ENCODE measurements around the gene PPP1R2C. TPM values are rescaled to one million over a fixed set of nuclear protein-coding genes. Genes with fewer than 3 reads are reported as not detected.

Gene PPP1R2C
- total and polyA plus RNA-seq, 2 of the 8 experiments (the other 6 are each of a cell fraction or from before 2014, with no cell fraction given): not detected

GRCh38 chrX:42755815-42756214, 22.1 kb downstream of the PPP1R2C start (continued):
- TF ChIP-seq RFX5 (IDR thresholded peaks at IDR 0.05; ENCODE audit: borderline replicate concordance, low read depth, low read length) (no peak), CTCF (IDR thresholded peaks at IDR 0.05; ENCODE audit: control extremely low read depth in 1 of 3, insufficient read depth in 1 of 3, low read depth in 1 of 3, low read length in 3 of 3) (no peak)
